Right hindlimb (tissue), 1 donor: Measurements from ENCODE around the gene NR4A2.
"Not testable (repeated sequence)": the region's sequence is repeated elsewhere in the genome, so short reads cannot be mapped to it uniquely, and the experiment has no call there.

Experiments used
- DNase-seq: peaks from one replicate; pipeline ENCODE4 v3.0.0-alpha.2; 2018

NR4A2 gene

DNA sequence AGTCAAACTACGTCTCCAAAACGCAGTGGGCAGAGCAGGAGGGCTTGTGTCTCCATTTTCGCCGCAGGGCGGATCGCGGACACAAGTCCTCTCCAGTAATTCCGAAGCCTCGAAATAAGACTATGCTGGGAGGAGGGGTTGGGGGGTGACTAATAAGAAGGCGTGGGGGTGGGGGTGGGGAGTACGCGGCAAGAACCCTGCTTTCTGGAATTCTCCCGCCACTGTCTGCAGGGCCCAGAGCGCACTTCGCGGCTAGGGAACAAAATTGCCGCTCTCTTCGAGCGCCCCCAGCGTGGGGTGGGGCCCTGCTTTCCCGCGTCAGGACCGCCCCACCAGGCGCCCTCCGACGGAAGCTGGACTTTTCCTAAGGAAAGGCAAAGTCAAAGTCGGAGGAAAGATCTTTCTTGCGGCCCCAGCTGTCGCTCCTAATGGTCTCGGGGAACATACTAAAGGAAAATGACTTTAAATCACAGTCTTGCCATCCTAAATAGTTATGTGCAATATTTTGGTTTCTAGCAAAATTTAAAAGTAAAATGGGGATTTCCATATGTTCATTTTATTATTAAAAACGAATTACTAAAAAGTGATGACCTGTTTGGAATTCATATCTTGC lies 11.9 kb downstream of the NR4A2 start:
- DNase-seq = no peak

DNA sequence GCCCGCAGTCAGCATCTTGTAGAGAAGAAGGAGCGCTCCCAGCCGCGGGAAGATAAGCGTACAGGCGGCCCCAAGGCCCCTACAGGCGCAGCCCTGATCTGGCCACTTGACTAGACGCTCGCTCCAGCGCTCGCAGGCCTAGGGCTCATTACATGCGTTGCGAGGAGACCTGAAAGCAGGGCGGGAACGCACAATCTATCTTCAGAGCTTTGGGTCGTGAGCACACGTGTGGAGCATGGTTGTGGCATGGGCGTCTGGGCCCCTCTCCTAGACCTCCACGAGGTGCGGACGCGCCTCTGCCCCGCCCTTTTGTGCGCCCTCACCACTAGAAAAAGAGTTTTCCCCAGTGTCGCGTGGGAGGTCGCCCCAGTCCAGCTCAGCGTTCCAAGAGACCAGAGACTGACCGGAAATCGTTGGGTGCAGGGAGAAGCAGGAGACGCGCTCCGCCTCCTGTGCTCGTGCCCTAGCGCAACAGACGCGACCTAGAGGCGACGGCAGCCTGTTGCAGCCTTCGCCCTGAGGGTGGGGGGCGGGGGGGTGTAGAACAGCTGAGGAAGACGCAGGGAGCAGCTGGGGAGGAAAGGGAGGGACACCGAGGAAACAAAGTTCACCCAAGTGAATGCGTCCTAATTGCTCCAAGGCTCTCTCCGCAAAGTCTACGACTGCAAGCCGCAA lies 12.6 kb downstream of the NR4A2 start:
- DNase-seq = peak; percentile 54

DNA sequence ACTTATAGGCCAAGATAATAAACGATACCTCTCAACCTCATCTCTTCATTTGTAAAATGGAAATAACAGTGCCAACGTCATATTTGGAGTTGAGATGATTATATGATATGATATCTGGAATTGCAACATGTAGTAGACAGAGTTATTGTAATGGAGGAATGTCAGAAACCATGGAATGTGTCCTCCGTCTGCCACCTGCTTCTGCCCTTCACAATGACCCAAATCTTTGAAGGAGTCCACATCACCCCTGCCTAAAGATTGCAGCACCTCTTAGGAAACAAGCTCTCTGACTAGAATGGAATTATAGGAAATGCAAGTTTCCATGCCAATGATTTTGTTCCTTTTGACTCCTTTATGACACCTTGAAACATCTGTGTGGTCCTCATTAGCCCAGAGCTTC lies 14.9 kb downstream of the NR4A2 start:
- no peak for DNase-seq

DNA sequence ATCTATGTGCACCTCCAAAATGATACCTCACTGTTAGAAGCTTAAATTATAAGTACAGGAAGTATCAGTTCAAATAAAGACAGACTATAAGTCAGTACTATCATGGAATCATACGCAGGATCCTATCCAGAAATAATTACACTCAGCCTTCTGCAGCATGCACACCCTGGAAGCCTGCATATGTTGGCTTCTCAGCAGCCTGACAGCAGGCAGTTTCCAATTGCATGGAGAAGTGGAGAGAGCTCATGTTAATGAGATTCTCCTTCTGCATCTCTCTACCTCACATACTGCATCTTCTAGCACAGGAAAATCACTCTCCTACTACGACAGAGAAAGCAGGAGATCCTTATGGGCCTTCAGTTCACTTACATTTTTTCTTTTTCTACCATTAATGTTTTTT lies 20.5 kb downstream of the NR4A2 start:
- DNase-seq = no peak

DNA sequence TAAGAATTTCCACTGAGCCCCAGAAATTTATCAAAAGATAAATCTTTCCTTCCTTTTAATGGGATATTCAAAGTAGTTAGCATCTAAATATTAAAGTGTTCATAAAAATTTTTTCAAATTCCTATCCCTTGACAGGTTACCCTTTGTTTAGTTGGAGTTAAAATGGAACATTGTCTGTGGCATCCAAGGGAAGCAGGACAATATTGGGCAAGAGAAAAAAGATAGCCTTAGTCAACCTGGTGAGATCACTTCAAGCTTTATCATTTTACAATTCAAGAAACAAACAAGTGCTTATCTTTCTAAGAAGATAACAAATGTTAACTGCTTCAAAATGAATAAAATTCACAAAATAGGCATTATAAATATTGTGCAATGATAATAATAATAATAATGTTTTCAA lies 21.7 kb downstream of the NR4A2 start:
- DNase-seq = no peak

- DNase-seq = no peak
Observed at GRCh38 chr2:156309917-156310316, 22.6 kb downstream of the NR4A2 start.

DNA sequence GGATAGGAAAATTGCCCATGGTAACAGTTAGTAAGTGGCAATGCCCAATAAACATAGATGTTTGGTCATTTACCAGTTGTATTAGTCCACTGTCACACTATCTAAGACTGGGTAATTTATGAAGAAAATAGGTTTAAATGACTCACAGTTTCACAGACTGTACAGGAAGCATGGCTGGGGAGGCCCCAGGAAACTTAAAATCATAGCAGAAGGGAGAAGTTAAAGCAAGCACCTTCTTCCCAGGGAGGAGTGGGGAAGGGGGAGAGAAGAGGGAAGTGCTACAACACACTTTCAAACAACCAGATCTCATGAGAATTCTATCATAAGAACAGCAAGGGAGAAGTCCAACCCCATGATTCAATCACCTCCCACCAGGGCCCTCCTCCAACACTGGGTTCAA lies 23.4 kb downstream of the NR4A2 start:
- no peak for DNase-seq

- no peak for DNase-seq
Observed at GRCh38 chr2:156306821-156307220, 25.7 kb downstream of the NR4A2 start.

DNA sequence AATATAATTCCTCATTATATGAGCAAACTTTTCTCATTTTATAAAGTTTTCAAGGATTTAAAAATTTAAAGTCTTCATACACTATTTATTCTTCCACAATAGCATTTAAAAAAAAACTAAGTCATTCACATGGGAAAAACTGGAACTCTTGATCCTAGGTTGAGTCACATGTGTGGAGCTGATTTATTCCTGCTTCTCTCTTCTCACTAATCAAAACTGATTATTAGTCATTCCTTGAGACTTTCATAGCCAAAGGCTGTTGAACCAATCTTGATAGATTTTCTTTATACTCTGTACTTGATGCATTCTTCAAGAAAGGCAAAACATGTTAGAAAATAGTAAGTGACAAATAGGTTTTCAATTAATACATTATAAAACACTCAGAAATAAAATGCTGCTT lies 27.4 kb downstream of the NR4A2 start:
- DNase-seq = no peak

- DNase-seq = no peak
Observed at GRCh38 chr2:156300337-156300736, 32.2 kb downstream of the NR4A2 start.

- DNase-seq = no peak
Observed at GRCh38 chr2:156294945-156295580, 37.5 kb downstream of the NR4A2 start.

- DNase-seq = not testable (repeated sequence)
Observed at GRCh38 chr2:156293382-156293781, 39.1 kb downstream of the NR4A2 start.

GRCh38 chr2:156279446-156280150 lies 52.9 kb downstream of the NR4A2 start:
- DNase-seq = peak; percentile 62
